SK-N-SH (cell line): ENCODE data around the gene NIPA2. TPM values are rescaled to one million over a fixed set of nuclear protein-coding genes. Genes with fewer than 3 reads are reported as not detected.

Experiments
- CTCF ChIA-PET: fragments of 300-600, 350-600 bp; formaldehyde crosslinking; extraction: SDS; loops from one replicate; lab custom pipeline; 2021; lab: Yijun Ruan, JAX
- POLR2A ChIA-PET: fragments of 350-600 bp; sonication (Branson Sonifier 250); formaldehyde crosslinking; extraction: SDS; loops from one replicate; lab custom pipeline; 2020; ENCODE audit warnings: antibody characterized with exemption, inconsistent platforms; lab: Yijun Ruan, JAX
- DNase-seq: peaks from one replicate; pipeline ENCODE4 v3.0.0; 2012
- H2AFZ ChIP-seq: fragments of 200-600 bp; sonication (generic); 2 replicates; pipeline ENCODE4 v1.8.1; 2016; ENCODE audit warnings: antibody characterized with exemption, mild to moderate bottlenecking, low read depth
- H3F3A ChIP-seq: fragments of 200-600 bp; sonication (generic); replicated peaks from 2 replicates; pipeline ENCODE3; 2016; ENCODE audit warnings: antibody characterized with exemption, mild to moderate bottlenecking; ENCODE audit not compliant: insufficient read depth
- H3K27ac ChIP-seq, 2 experiments: fragments of 200-500 bp in 1 of 2; fragments of 200-600 bp in 1 of 2; sonication (Bioruptor generic) in 1 of 2; sonication (generic), shearing (Covaris generic) in 1 of 2; 2 replicates each; pipeline versions ENCODE4 v1.5.1 to v1.6.1; 2014 to 2016; ENCODE audit warnings: low read depth in 2 of 2, inconsistent platforms in 1 of 2, low read length in 1 of 2, mild to moderate bottlenecking in 1 of 2, mixed read lengths in 1 of 2
- H3K27me3 ChIP-seq: fragments of 200-600 bp; sonication (generic), shearing (Covaris generic); 2 replicates; pipeline ENCODE4 v1.6.1; 2016; ENCODE audit warnings: mixed run types; ENCODE audit not compliant: insufficient read depth
- H3K36me3 ChIP-seq, 2 experiments: fragments of 200-500 bp in 1 of 2; fragments of 200-600 bp in 1 of 2; sonication (Bioruptor generic) in 1 of 2; sonication (generic) in 1 of 2; replicated peaks in 1 of 2; 2 replicates each; pipeline versions ENCODE3 to v1.5.1; 2014 to 2016; ENCODE audit warnings: low read length in 1 of 2, mild to moderate bottlenecking in 1 of 2; ENCODE audit not compliant: insufficient read depth in 2 of 2, control insufficient read depth in 1 of 2
- H3K4me1 ChIP-seq, 2 experiments: fragments of 200-500 bp in 1 of 2; fragments of 200-600 bp in 1 of 2; sonication (Bioruptor generic) in 1 of 2; sonication (generic), shearing (Covaris generic) in 1 of 2; 2 replicates each; pipeline versions ENCODE4 v1.5.1 to v1.6.1; 2014 to 2016; ENCODE audit warnings: low read depth in 1 of 2, low read length in 1 of 2, mixed run types in 1 of 2; ENCODE audit not compliant: insufficient read depth in 2 of 2, control insufficient read depth in 1 of 2
- H3K4me2 ChIP-seq: fragments of 200-600 bp; sonication (generic), shearing (Covaris generic); 2 replicates; pipeline ENCODE4 v1.6.1; 2017; ENCODE audit warnings: mixed run types
- H3K4me3 ChIP-seq, 2 experiments: fragments of 200-500 bp in 1 of 2; fragments of 200-600 bp in 1 of 2; sonication (Bioruptor generic) in 1 of 2; sonication (generic), shearing (Covaris generic) in 1 of 2; 2 replicates each; pipeline versions ENCODE4 v1.5.1 to v1.8.1; 2014 to 2016; ENCODE audit warnings: low read depth in 2 of 2, inconsistent platforms in 1 of 2, low read length in 1 of 2, mild to moderate bottlenecking in 1 of 2, mixed read lengths in 1 of 2, moderate library complexity in 1 of 2
- H3K79me2 ChIP-seq: fragments of 200-600 bp; sonication (generic); 2 replicates; pipeline ENCODE4 v1.8.1; 2017; ENCODE audit warnings: mild to moderate bottlenecking; ENCODE audit not compliant: insufficient read depth
- H3K9ac ChIP-seq: fragments of 200-600 bp; sonication (generic); 2 replicates; pipeline ENCODE4 v1.6.1; 2017; ENCODE audit warnings: mixed run types
- H3K9me2 ChIP-seq: fragments of 200-600 bp; sonication (generic); 2 replicates; pipeline ENCODE4 v1.6.1; 2017; ENCODE audit warnings: mixed run types
- H3K9me3 ChIP-seq: fragments of 200-600 bp; sonication (generic); 2 replicates; pipeline ENCODE4 v1.6.1; 2017; ENCODE audit warnings: mixed run types, mild to moderate bottlenecking, moderate library complexity
- H4K20me1 ChIP-seq: fragments of 200-600 bp; sonication (generic); 2 replicates; pipeline ENCODE4 v1.6.1; 2017; ENCODE audit warnings: mild to moderate bottlenecking, mixed run types; ENCODE audit not compliant: insufficient read depth
- CHD2 ChIP-seq: fragments of 150-350 bp; IDR thresholded peaks from 2 replicates; pipeline ENCODE4 v1.6.1; 2018; ENCODE audit warnings: low read length; ENCODE audit not compliant: partially characterized antibody
- ELF1 ChIP-seq: IDR thresholded peaks from 2 replicates; pipeline ENCODE4 v1.4.0; 2012
- EP300 ChIP-seq, 2 experiments: IDR thresholded peaks; 2 replicates each; pipeline versions ENCODE4 v1.4.0 to v1.6.1; 2012; ENCODE audit warnings: borderline replicate concordance in 1 of 2, low read depth in 1 of 2, low read length in 1 of 2
- EZH2phosphoT487 ChIP-seq: fragments of 200-600 bp; sonication (generic); IDR thresholded peaks from 2 replicates; pipeline ENCODE4 v1.6.1; 2017; ENCODE audit warnings: low read depth, mixed run types, mild to moderate bottlenecking, antibody characterized with exemption, moderate library complexity, borderline replicate concordance
- FOXJ3 ChIP-seq: sonication (generic); formaldehyde crosslinking; IDR thresholded peaks from 2 replicates; pipeline ENCODE4 v1.5.1; 2020; ENCODE audit warnings: mild to moderate bottlenecking, missing genetic modification reagents
- IRF3 ChIP-seq: fragments of 150-350 bp; IDR thresholded peaks from 2 replicates; pipeline ENCODE4 v1.6.1; 2016; ENCODE audit warnings: mild to moderate bottlenecking, low read depth, low read length
- MAX ChIP-seq: IDR thresholded peaks from 2 replicates; pipeline ENCODE4 v1.4.0; 2012; ENCODE audit warnings: low read depth
- POLR2AphosphoS5 ChIP-seq: IDR thresholded peaks from 2 replicates; pipeline ENCODE4 v1.6.1; 2012; ENCODE audit warnings: low read depth, low read length
- RCOR1 ChIP-seq: fragments of 150-350 bp; IDR thresholded peaks from 2 replicates; pipeline ENCODE4 v1.6.1; 2017; ENCODE audit warnings: antibody characterized with exemption, low read length
- RFX5 ChIP-seq: IDR thresholded peaks from 2 replicates; pipeline ENCODE4 v1.6.1; 2012; ENCODE audit warnings: mild to moderate bottlenecking, improper control_type of control experiment, low read length
- RXRA ChIP-seq: IDR thresholded peaks from 2 replicates; pipeline ENCODE4 v1.4.0; 2012; ENCODE audit warnings: low read depth, mild to moderate bottlenecking, borderline replicate concordance
- SIN3A ChIP-seq: IDR thresholded peaks from 2 replicates; pipeline ENCODE4 v1.6.1; 2012; ENCODE audit warnings: low read depth, mild to moderate bottlenecking, low read length, moderate library complexity, borderline replicate concordance
- SMC3 ChIP-seq: IDR thresholded peaks from 2 replicates; pipeline ENCODE4 v1.6.1; 2012; ENCODE audit warnings: low read depth, low read length, improper control_type of control experiment
- YY1 ChIP-seq: IDR thresholded peaks from 2 replicates; pipeline ENCODE4 v1.4.0; 2012; ENCODE audit warnings: low read depth, mild to moderate bottlenecking
- ZBTB33 ChIP-seq: IDR thresholded peaks from 2 replicates; pipeline ENCODE4 v1.4.0; 2012; ENCODE audit warnings: low read depth, borderline replicate concordance
- WGBS: methylation state at CpG from one replicate; pipeline ENCODE4 v1.1.6; 2017; ENCODE audit warnings: low lambda C conversion rate; 5-methylcytosine and 5-hydroxymethylcytosine counted together
- polyA plus RNA-seq, 3 experiments: library from polyadenylated mRNA; depleted of rRNA; stranded (reverse); fragments of >200 nt; gene quantifications; 2 replicates each; pipeline ENCODE4 v1.2.3, GENCODE V29; 2012
- TF ChIP-seq, protein P1 (sequence below): fragments of 200-600 bp; sonication (generic); IDR thresholded peaks from 2 replicates; pipeline ENCODE4 v1.6.1; 2017; ENCODE audit warnings: antibody characterized with exemption, mild to moderate bottlenecking, moderate library complexity
- TF ChIP-seq, protein P2 (sequence below): IDR thresholded peaks from 2 replicates; pipeline ENCODE4; 2012
- TF ChIP-seq, protein P3 (sequence below): fragments of 150-350 bp; IDR thresholded peaks from 2 replicates; pipeline ENCODE4 v1.6.1; 2017; ENCODE audit warnings: antibody characterized with exemption, low read length, low read depth, borderline replicate concordance

Gene NIPA2
- polyA plus RNA-seq, 1 of the 3 experiments (the other 2 are of a cell fraction): 32.0 TPM

- Histone ChIP-seq H3F3A (peaks cover 23% of the 10 kb centered on the region), H3K9me3 (no peaks in the 10 kb centered on the region), H3K79me2 (peaks cover 4% of the 10 kb centered on the region; the same call in 1 of the 2 replicates), H3K4me3 (no peak overlapping the region), H3K27ac (peak overlapping the region in 1 of 2 experiments; percentile 84; a peak in 1 of 4 replicates), H3K27me3 (no peaks in the 10 kb centered on the region), H4K20me1 (peaks cover 12% of the 10 kb centered on the region), H3K9me2 (no peaks in the 10 kb centered on the region), H3K4me2 (no peak overlapping the region)
- POLR2A ChIA-PET: no interaction called here
- DNase-seq: no peak
- TF ChIP-seq RXRA (no peak), SMC3 (no peak), SIN3A (no peak), IRF3 (no peak), RCOR1 (no peak), EP300 (IDR thresholded peaks at IDR 0.05; ENCODE audit: borderline replicate concordance in 1 of 2, low read depth in 1 of 2, low read length in 1 of 2) (no peak), YY1 (no peak), RFX5 (no peak), FOXJ3 (no peak), ZBTB33 (no peak), CHD2 (no peak), ELF1 (no peak), POLR2AphosphoS5 (no peak), EZH2phosphoT487 (no peak), MAX (no peak)
- TF ChIP-seq, protein P1, sequence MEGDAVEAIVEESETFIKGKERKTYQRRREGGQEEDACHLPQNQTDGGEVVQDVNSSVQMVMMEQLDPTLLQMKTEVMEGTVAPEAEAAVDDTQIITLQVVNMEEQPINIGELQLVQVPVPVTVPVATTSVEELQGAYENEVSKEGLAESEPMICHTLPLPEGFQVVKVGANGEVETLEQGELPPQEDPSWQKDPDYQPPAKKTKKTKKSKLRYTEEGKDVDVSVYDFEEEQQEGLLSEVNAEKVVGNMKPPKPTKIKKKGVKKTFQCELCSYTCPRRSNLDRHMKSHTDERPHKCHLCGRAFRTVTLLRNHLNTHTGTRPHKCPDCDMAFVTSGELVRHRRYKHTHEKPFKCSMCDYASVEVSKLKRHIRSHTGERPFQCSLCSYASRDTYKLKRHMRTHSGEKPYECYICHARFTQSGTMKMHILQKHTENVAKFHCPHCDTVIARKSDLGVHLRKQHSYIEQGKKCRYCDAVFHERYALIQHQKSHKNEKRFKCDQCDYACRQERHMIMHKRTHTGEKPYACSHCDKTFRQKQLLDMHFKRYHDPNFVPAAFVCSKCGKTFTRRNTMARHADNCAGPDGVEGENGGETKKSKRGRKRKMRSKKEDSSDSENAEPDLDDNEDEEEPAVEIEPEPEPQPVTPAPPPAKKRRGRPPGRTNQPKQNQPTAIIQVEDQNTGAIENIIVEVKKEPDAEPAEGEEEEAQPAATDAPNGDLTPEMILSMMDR: no peak
- TF ChIP-seq, protein P2, sequence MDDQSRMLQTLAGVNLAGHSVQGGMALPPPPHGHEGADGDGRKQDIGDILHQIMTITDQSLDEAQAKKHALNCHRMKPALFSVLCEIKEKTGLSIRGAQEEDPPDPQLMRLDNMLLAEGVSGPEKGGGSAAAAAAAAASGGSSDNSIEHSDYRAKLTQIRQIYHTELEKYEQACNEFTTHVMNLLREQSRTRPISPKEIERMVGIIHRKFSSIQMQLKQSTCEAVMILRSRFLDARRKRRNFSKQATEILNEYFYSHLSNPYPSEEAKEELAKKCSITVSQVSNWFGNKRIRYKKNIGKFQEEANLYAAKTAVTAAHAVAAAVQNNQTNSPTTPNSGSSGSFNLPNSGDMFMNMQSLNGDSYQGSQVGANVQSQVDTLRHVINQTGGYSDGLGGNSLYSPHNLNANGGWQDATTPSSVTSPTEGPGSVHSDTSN: no peak
- TF ChIP-seq, protein P3, sequence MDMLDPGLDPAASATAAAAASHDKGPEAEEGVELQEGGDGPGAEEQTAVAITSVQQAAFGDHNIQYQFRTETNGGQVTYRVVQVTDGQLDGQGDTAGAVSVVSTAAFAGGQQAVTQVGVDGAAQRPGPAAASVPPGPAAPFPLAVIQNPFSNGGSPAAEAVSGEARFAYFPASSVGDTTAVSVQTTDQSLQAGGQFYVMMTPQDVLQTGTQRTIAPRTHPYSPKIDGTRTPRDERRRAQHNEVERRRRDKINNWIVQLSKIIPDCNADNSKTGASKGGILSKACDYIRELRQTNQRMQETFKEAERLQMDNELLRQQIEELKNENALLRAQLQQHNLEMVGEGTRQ: no peak
- TF ChIP-seq, all 33 proteins: peak for 0
- WGBS: 97% methylated on average over 14 of the region's 14 CpGs
- Histone ChIP-seq H3K9ac (no peak overlapping the region), H3K4me1 (peaks cover 0 to 8% of the 10 kb centered on the region in 2 experiments; a peak in 1 of 4 replicates), H2AFZ (no peak overlapping the region), H3K36me3 (peaks cover 18 to 30% of the 10 kb centered on the region in 2 experiments)
- CTCF ChIA-PET: no interaction called here
These were observed 50.8 kb downstream of the NIPA2 start for GRCh38 chr15:22889146-22889818.
